Measurements from ENCODE around the gene ST8SIA2. TPM values are rescaled to one million over a fixed set of nuclear protein-coding genes. Genes with fewer than 3 reads are reported as not detected.

ST8SIA2 gene
- polyA plus RNA-seq, 3 donors = not detected

GRCh38 chr15:92346063-92346462 is 47.6 kb upstream of the ST8SIA2 start:
- H3K9me3 ChIP-seq (replicated peaks in 1 of 2; ENCODE audit: control insufficient read depth in 1 of 2, insufficient read depth in 1 of 2, low read length in 2 of 2) = no peaks in the 10 kb centered on the region
- H2AFZ ChIP-seq (ENCODE audit: insufficient read depth, low read depth, low read length, poor library complexity, severe bottlenecking) = no peak overlapping the region
- no peak overlapping the region for H3K27ac Mint-ChIP-seq
- H3K4me3 ChIP-seq (replicated peaks in 1 of 3; ENCODE audit: low read depth in 2 of 3, low read length in 3 of 3) = no peak overlapping the region
- H3K36me3 ChIP-seq (replicated peaks in 1 of 2; ENCODE audit: control insufficient read depth in 1 of 2, insufficient read depth in 2 of 2, low read length in 2 of 2) = no peaks in the 10 kb centered on the region
- peaks cover 0 to 2% of the 10 kb centered on the region in 2 donors for H3K27me3 ChIP-seq (ENCODE audit: control insufficient read depth in 2 of 2, insufficient read depth in 2 of 2, low read length in 2 of 2)
- DNase-seq = no peak
- H3K4me1 Mint-ChIP-seq = no peaks in the 10 kb centered on the region
- no peaks in the 10 kb centered on the region for H3K79me2 ChIP-seq (ENCODE audit: insufficient read depth, low read length)
- no peak overlapping the region for H3K4me3 Mint-ChIP-seq
- H3K9ac ChIP-seq (ENCODE audit: insufficient read depth, low read length, poor library complexity, severe bottlenecking) = no peak overlapping the region
- peaks cover 7 to 11% (median 10%) of the 10 kb centered on the region in 3 donors for H3K27me3 Mint-ChIP-seq (ENCODE audit: low read depth in 3 of 3)
- no peaks in the 10 kb centered on the region for H3K4me1 ChIP-seq (ENCODE audit: control insufficient read depth in 1 of 2, insufficient read depth in 2 of 2, low read length in 2 of 2)
- H3K4me2 ChIP-seq (replicated peaks; ENCODE audit: extremely low read depth, low read length, poor library complexity, severe bottlenecking) = no peak overlapping the region
- intact Hi-C loops (cut with micrococcal nuclease) = no loop called here
- H3K27ac ChIP-seq (ENCODE audit: low read depth in 1 of 2, low read length in 2 of 2) = no peak overlapping the region
- TF ChIP-seq, protein P1, sequence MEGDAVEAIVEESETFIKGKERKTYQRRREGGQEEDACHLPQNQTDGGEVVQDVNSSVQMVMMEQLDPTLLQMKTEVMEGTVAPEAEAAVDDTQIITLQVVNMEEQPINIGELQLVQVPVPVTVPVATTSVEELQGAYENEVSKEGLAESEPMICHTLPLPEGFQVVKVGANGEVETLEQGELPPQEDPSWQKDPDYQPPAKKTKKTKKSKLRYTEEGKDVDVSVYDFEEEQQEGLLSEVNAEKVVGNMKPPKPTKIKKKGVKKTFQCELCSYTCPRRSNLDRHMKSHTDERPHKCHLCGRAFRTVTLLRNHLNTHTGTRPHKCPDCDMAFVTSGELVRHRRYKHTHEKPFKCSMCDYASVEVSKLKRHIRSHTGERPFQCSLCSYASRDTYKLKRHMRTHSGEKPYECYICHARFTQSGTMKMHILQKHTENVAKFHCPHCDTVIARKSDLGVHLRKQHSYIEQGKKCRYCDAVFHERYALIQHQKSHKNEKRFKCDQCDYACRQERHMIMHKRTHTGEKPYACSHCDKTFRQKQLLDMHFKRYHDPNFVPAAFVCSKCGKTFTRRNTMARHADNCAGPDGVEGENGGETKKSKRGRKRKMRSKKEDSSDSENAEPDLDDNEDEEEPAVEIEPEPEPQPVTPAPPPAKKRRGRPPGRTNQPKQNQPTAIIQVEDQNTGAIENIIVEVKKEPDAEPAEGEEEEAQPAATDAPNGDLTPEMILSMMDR (IDR thresholded peaks at IDR 0.05) = no peak
- peaks cover 0 to 6% (median 2%) of the 10 kb centered on the region in 7 donors for H3K9me3 Mint-ChIP-seq
- H3K36me3 Mint-ChIP-seq = no peaks in the 10 kb centered on the region
- H4K20me1 ChIP-seq (ENCODE audit: insufficient read depth, low read length) = no peaks in the 10 kb centered on the region

GRCh38 chr15:92355307-92355706 is 38.4 kb upstream of the ST8SIA2 start:
- Histone ChIP-seq H4K20me1 (ENCODE audit: insufficient read depth, low read length) (no peaks in the 10 kb centered on the region), H3K4me2 (replicated peaks; ENCODE audit: extremely low read depth, low read length, poor library complexity, severe bottlenecking) (no peak overlapping the region), H3K27ac (ENCODE audit: low read depth in 1 of 2, low read length in 2 of 2) (no peak overlapping the region), H3K9ac (ENCODE audit: insufficient read depth, low read length, poor library complexity, severe bottlenecking) (no peak overlapping the region), H3K79me2 (ENCODE audit: insufficient read depth, low read length) (no peaks in the 10 kb centered on the region), H3K9me3 (replicated peaks in 1 of 2; ENCODE audit: control insufficient read depth in 1 of 2, insufficient read depth in 1 of 2, low read length in 2 of 2) (no peaks in the 10 kb centered on the region), H2AFZ (ENCODE audit: insufficient read depth, low read depth, low read length, poor library complexity, severe bottlenecking) (no peak overlapping the region), H3K27me3 (ENCODE audit: control insufficient read depth in 2 of 2, insufficient read depth in 2 of 2, low read length in 2 of 2) (no peaks in the 10 kb centered on the region), H3K4me3 (replicated peaks in 1 of 3; ENCODE audit: low read depth in 2 of 3, low read length in 3 of 3) (no peak overlapping the region), H3K4me1 (ENCODE audit: control insufficient read depth in 1 of 2, insufficient read depth in 2 of 2, low read length in 2 of 2) (no peaks in the 10 kb centered on the region), H3K36me3 (replicated peaks in 1 of 2; ENCODE audit: control insufficient read depth in 1 of 2, insufficient read depth in 2 of 2, low read length in 2 of 2) (no peaks in the 10 kb centered on the region)
- Mint-ChIP-seq H3K9me3 (peaks cover 0 to 3% (median 1%) of the 10 kb centered on the region in 7 donors), H3K36me3 (no peaks in the 10 kb centered on the region), H3K27ac (no peak overlapping the region), H3K27me3 (ENCODE audit: low read depth in 3 of 3) (peaks cover 2 to 5% (median 3%) of the 10 kb centered on the region in 3 donors), H3K4me3 (no peak overlapping the region), H3K4me1 (no peaks in the 10 kb centered on the region)
- intact Hi-C loops (cut with micrococcal nuclease) = no loop called here
- no peak for DNase-seq
- TF ChIP-seq, protein P1 (IDR thresholded peaks at IDR 0.05) = no peak
- WGBS (ENCODE audit: insufficient coverage) = 83% methylated on average over 2 of the region's 3 CpGs

All from CD14-positive monocyte (primary cell).